GM18520 (cell line): ENCODE data around the gene WDFY3.

Experiments
- ATAC-seq: cut with Tn5 transposase; IDR thresholded peaks from one replicate; pipeline ENCODE4 v1.9.1; 2021; ENCODE audit not compliant: unreplicated experiment

Gene WDFY3

DNA sequence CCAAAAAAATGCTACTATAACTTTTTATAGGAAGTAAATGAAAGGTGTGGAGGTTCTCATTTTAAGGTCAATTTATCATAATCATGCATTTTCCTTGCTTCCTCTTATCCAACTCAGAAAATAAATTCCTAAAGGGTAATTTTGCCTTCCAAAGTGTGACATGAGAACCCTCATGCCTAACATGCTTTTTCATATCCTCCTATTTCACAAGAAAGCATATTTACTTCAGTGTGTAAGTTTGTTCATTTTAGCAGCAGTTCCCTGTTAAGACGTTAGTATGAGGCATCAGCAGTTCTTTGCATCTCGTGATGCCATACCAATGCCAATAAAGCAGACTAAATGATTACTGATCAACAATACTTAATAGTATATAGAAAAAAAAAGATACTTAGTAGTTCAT is 18.4 kb downstream of the WDFY3 start:
- no peak for ATAC-seq

DNA sequence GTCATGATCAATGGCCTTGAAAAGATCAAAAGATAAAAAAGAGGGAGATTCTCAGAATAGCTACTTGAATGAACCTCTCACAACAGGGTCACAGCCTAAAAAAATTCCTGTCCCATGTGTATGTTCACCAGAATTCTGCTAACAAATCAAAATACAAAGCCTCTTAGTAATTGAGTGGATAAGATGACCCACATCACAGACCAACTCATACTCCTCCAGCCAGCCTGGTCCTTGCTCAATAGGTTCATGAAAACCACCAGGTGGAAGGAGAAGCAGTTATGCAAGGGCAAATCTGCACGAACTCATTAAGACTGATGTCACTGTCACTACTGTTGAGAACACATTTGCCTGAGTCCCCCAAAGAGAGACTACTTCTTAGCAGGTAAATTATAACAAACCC is 21.5 kb downstream of the WDFY3 start:
- no peak for ATAC-seq

DNA sequence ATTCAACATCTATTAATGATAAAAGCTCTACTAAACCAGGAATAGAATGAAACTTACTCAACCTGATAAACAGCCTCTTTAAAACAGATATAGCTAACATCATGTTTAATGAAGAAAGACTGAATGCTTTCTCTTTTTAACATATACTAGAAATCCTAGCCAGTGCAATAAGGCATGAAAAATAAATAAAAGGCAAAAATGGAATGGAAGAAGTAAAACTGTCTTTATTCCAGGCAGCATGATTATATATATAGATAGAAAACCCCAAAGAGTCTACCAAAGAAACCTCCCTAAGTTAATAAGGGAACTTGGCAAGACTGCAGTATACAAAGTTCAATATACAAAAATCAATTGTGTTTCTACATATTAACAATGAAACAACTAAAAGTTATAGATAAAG is 25.5 kb downstream of the WDFY3 start:
- ATAC-seq: no peak

DNA sequence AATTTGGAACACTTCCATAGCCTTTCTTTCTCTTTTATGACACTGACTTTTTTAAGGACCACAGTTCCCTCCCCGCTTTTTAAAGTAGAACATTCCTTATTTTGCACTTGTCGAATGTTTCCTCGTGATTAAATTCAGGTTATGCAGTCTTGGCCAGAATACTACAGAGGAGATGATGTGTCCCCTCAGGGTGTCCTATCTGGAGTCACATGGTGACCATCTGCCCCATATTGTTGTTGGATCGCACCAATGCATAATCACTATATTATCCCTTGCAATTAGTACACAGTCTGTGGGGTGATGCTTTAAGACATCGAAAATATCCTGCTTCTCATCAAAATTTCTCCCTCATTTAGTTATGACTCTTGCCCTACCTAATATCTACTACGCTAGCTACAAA is 27.4 kb downstream of the WDFY3 start:
- no peak for ATAC-seq

DNA sequence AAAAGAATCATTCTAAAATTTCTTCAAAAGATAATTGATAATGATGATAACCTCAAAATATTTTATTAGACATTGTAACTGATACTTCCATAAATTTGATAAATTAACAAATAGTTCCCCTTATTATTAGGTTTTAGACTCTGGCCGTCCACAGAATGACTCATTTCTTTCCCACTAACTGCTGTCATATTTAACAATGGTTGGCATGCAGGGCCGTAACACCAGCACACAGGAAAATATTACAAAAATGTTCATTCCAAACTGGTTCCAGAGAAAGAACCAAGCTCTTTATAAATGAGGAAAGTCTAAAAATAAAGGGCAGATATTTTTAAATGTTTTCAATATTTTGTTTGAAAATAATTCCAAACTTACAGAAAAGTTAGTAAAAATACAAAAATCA is 28.2 kb downstream of the WDFY3 start:
- no peak for ATAC-seq

DNA sequence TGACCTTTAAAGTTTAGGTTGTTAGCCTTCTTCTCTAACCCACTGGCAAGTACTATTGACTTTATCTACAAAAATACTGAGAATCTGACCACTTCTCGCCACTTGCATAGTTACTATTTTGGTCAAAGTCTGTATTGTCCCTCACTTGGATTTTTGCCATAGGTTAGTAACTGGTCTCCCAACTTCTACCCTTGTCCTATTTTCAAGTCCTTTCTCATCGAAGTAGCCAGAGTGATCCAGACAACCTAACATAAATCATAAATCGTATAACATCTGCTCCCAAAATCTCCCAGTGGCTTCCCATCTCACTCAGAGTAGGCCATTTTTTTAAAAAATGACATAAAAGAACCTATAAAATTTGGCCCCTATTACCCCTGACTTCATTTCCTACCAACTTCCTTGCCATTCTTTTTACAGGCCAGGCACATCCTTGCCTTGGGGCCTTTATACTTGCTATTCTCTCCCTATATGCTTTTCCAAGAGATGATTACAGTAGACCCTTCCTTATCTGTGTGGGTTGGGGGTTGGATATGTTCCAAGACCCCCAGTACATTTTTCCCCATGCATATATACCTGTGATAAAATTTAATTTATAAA is 29.0 kb downstream of the WDFY3 start:
- no peak for ATAC-seq

DNA sequence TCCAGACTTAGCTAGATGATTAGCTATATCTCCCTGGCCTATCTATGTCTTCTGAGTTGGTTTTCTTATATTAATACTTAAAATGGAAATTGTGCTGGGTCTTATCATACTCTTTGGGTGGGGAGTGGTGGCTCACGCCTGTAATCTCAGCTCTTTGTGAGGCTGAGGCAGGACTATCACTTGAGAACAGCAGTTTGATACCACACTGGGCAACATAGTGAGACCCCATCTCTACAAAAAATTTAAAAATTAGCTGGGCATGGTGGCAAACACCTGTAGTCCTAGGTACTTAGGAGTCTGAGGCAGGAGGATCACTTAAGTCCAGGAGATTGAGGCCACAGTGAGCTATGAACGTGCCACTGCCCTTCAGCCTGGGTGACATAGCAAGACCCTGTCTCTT is 30.4 kb downstream of the WDFY3 start:
- no peak for ATAC-seq

DNA sequence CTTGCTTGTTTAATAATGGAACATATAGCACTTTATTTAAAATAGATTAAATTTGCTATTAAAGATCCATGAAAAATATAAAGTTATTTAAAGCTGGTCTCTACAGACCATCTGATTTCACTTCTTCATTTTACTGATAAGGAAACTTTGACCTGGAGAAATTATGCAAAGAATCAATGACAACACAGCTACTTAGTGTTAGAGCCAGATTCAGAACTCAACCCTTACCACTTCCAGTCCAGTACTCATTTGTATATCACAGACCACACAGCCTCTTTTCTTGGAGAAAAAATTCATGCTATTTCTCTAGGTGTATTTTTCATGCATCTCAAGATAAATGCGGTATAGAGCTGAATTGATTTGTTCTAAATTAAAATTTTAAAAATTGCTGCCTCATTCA is 34.0 kb downstream of the WDFY3 start:
- ATAC-seq: no peak

DNA sequence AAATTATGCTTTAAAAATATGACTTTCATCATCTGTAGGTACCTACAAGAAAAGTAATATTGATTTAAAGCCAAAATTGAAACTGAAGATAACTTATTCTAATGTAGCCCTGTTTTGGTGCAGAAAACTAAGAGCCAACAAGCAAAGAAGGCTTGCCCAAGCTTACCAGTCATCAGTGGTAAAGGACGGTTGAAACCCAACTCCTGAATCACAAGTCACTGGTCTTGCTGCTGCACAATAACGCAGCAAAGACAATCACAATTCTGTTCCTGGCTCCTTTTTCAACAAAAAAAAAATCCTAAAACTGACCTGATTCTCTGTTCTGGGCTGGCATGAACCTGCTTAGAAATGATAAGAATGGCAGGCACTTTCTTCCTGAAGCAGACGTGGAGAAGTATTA is 34.5 kb downstream of the WDFY3 start:
- ATAC-seq: no peak

DNA sequence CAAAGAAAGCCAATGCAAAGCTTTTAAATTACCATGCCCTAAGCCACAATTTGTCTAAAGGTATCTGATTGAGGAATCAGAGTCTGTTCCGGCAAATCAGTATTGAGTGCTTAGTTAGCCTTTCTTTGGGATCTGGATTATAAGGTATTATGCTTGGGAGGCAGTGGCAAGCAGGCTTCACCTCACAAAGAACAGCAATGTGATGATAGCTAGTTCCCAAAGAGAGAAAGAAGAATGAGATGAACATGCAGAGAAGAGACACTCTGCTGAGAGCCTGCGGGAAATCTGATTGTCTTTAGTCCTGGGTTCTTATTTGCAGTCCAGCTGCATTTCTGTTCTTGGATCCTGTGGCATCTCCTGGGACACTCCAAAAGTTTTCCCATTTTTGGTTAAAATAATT is 35.2 kb downstream of the WDFY3 start:
- no peak for ATAC-seq

DNA sequence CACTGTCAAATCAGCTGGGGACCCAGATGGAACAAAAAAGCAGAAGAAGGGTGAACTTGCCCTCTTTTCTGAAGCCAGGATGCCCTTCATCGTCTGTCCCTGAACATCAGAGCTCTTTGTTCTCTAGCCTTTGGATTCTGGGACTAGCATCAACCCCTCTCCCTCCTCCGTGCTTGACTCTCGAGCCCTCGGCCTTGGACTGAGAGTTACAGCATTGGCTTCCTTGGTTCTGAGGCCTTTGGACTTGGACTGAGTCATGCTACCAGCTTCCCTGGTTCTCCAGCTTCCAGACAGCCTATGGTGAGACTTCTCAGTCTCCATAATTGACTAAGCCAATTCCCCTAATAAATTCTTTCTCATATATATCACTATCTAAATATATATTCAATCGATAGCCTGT is 38.4 kb downstream of the WDFY3 start:
- ATAC-seq: no peak

DNA sequence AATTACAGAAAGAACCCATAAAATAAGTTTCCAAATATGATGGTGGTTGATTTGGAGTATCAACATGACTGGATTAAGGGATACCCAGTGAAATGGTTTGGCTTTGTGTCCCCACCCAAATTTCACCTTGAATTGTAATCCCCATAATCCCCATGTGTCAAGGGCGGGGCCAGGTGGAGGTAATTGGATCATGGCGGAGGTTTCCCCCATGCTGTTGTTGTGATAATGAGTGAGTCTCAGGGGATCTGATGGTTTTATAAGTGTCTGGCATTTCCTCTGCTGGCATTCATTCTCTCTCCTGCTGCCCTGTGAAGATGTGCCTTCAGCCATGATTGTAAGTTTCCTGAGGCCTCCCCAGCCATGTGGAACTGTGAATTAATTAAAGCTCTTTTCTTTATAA is 39.1 kb downstream of the WDFY3 start:
- no peak for ATAC-seq

DNA sequence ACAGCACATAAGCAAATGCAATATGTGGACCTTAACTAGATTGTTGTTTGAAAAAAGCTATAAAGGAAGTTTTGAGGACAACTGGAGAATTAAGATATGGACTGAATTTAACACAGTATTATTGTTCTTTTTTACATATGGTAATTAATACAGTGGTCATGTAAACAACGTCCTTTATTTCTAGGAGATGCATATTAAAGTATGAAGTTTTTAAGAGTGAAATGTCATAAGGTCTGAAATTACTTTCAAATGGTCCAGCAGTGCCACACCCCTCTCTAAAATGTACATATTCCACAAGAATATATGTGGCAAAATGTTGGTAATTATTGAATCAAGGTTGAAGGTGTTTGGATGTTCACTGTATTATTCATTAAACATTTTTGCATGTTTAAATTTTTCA is 40.9 kb downstream of the WDFY3 start:
- ATAC-seq: no peak

DNA sequence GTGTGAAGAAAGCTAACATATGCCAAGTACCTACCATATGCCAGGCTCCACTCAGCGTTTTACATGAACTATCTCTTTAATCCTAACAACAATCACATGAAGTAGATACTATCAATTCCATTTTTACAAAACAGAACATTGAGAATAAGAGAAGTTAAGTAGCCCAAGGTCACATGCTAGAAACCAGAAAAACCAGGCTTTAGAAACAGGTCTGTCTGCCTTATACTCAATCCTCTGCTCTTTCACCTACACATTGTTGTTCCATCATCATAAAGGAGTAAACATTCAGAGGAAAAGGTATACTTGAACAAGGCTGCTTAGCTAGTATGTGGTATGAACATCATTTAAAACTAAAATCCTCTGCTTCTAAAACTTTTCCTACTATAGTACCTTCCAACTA is 42.1 kb downstream of the WDFY3 start:
- ATAC-seq: no peak

DNA sequence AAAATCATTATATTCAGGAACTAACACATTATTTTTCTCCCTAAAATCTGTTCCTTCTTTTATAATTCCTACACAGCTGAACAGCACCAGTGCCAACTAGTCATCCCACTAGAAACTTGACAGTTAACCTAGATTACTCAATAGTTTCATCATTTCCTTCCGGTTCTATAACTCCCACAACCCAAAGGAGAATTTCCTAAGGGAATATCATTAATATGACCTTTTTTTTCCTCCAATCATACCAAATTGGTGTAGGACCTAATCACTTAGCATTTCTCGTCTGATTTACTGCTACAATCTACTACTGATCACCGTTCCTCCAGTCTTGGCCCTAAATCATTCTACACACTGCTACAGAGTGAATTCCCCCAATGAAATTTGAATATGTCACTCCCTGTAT is 45.9 kb downstream of the WDFY3 start:
- no peak for ATAC-seq

DNA sequence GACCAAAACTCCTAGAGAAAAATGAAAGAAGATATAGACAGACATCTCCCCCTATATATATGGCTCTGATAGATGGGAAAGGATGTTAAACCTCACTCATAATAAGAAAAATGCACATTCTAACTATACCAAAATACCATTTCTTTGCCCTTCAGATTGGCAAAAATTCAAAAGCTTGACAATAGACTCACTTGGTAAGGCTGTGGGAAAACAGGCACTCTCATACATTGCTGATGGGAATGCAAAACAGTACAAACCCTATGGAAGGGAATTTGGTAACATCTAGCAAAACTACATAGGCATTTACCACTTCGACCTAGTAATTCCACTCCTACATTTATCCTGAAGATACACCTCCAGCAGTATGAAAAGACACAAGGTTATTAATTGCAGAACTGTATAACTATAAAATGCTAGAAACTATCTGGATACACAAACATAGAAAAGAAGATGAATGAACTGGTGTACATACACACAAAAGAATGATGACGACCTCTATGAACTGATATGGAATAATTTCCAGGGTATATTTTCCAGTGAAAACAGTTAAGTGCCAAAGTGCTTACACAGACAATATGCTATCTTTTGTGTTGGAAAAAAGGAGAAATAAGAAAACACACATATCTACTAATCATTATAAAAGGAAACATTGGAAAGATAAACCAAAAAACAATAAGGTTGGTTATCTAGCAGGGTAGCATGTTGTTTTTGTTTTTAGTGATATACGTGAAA is 48.5 kb downstream of the WDFY3 start:
- no peak for ATAC-seq

DNA sequence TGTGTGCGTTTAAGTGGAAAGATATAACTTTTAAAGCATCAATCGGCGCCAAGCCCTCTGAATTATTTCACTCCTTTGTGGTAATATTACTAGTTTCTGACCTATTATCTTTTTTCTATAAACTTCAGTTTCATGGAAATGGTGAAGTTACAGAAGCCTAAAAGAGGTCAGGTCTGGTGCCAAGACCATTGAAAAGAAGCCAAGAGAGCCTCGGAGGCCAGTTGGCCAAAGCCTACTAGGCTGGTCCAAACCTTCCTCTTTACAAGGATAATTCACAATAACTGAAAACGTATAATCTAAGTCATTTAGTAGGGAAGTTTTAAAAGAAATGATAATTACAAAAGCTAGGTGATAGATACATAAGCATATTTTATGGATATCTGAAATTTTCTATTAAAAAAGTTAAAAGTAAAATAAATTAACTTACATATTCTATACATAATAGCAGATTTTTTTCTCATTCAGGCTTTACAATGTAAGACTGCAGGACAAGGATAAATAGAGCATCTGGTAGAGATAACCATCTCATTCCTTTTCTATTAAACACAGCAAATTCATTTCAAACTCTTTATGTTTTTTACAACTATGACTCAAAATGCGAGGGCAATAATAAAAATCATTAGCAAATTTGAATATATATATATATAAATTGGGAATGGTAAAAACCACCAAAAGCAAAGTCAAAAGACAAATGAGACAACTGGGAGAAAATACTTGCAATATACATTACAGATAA is 49.2 kb downstream of the WDFY3 start:
- no peak for ATAC-seq

DNA sequence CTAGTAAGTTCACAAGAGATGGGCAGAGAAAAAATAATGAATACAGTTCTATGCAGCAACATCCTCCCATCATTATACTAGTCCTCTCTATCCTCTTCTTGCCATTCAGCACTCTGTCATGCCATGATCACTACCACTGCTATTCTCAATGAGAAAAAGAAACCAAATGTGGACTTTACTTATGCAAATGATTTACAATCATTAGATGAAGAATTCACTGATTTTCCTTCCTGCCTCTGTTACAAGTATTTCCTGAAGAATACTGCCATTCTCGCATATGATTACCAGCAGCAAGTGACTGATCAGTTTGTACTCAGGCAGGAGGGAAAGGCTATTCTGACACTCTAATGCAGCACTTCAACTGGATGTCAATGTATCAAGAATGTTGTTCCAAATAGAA is 50.3 kb downstream of the WDFY3 start:
- no peak for ATAC-seq

DNA sequence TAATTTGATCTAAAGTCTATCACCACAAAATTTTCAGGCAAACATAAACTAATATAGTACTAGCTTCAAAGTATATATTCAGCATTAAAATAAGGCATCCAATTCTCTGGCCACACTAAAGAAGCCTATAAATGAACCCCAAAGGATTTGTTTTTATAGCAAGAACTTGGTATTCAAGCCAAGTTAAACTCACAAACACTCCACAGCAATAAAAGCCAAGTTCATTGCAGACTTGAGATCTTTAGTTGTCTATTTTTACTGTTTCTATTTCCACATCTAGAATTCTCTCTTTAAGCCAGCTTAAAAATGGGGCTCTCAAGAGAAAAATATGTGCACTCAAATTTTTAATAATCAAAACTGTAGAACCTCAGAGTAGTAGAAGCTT is 51.1 kb downstream of the WDFY3 start:
- no peak for ATAC-seq

DNA sequence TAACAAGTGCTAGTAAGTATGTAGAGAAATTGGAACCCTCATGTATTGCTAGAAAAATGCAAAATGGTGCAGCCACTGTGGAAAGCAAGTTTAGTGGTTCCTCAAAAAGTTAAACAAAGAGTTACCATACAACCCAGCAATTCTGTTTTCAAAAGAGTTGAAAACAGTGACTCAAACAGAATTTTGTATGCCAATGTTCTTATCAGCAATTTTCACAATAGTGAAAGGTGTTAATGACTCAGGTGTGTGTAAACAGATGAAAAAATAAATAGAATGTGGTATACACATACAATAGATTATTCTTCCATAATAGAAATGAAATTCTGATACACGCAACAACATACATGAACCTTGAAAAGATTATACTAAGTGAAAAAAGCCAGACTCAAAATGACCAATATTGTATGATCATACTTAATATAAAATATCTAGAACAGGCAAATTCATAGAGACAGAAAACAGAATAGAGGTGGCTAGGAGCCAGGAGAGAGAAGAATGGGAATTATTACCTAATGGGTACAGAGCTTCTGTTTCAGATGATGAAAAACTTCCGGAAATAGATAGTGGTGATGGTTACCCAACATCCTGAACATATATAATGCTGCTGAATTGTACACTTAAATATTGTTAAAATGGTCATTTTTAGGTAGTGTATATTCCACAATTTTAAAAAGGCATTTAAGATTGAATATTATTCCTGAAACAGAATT is 51.6 kb downstream of the WDFY3 start:
- ATAC-seq: no peak

DNA sequence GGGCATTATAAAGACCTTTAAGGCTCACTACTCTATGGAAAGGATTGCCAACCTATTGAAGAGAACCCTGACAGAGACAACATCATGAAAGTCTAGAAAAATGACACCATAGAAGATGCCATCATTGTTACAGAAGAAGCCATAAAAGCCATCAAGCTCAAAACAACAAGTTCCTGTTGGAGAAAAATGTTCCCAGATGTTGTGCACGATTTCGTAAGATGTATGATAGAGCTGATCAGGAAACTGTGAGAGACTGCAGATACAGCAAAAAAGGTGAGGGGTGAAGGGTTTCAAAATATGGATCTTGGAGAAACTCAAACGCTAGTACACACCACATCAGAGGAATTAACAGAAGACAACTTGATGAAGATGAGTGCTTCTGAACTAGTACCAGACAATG is 53.3 kb downstream of the WDFY3 start:
- ATAC-seq: no peak

DNA sequence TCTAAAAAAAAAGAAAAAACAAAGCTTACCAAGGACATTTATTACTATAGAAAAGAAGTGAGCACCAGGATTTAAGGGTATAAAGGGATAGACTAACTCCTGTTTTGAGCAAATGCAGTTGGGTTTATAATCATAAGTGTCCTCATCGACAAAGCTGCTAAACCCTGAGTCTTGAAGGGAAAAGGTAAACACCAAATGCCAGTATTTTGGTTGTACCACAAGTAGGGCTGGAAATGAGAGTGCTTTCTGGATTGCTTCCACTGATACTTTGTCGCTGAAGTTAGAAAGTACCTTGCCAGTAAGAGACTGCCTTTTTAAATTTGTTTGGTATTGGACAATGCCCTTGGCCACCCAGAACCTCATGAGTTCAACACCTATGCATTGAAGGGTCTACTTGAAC is 53.7 kb downstream of the WDFY3 start:
- ATAC-seq: no peak
